GM12865 (cell line): ENCODE results near the gene MDM1.

Experiments used
- DNase-seq: peaks from one replicate; pipeline ENCODE4 v3.0.0; 2010; ENCODE audit warnings: low read depth
- H3K4me3 ChIP-seq: 2 replicates; pipeline ENCODE4 v1.5.1; 2011; ENCODE audit warnings: mild to moderate bottlenecking, low read depth, low read length, control low read depth
- CTCF ChIP-seq: IDR thresholded peaks from 2 replicates; pipeline ENCODE4 v1.5.1; 2011; ENCODE audit warnings: low read length, control low read depth, low read depth, inconsistent platforms; ENCODE audit not compliant: insufficient read depth; ENCODE audit errors: missing control alignments

The MDM1 gene

GRCh38 chr12:68279227-68280054 is 52.7 kb downstream of the MDM1 start:
- no peak for DNase-seq
- no peak overlapping the region for H3K4me3 ChIP-seq
- TF ChIP-seq CTCF: no peak

- peak; percentile 17 for DNase-seq
Measured at GRCh38 chr12:68276402-68276930, 55.7 kb downstream of the MDM1 start.

GRCh38 chr12:68272732-68273131 is 59.4 kb downstream of the MDM1 start:
- no peak for TF ChIP-seq CTCF
- H3K4me3 ChIP-seq: no peak overlapping the region
- DNase-seq: no peak

More at GRCh38 chr12:68276402-68276930, 55.7 kb downstream of the MDM1 start:
- H3K4me3 ChIP-seq: no peak overlapping the region
- no peak for TF ChIP-seq CTCF

GRCh38 chr12:68271346-68271745 is 60.8 kb downstream of the MDM1 start:
- TF ChIP-seq CTCF: no peak
- no peak overlapping the region for H3K4me3 ChIP-seq
- no peak for DNase-seq

GRCh38 chr12:68270358-68270757 is 61.8 kb downstream of the MDM1 start:
- TF ChIP-seq CTCF: no peak
- no peak for DNase-seq
- no peak overlapping the region for H3K4me3 ChIP-seq

GRCh38 chr12:68269779-68270178 is 62.4 kb downstream of the MDM1 start:
- no peak for TF ChIP-seq CTCF
- H3K4me3 ChIP-seq: no peak overlapping the region
- no peak for DNase-seq
